Central memory CD8-positive, alpha-beta T cell (primary cell): ENCODE measurements around the gene CERS4.
"Not testable (repeated sequence)": the region's sequence is repeated elsewhere in the genome, so short reads cannot be mapped to it uniquely, and the experiment has no call there.

Experiments used
- ATAC-seq: fragments of 150-1000 bp; cut with Tn5 transposase; replicated peaks from 2 replicates; pipeline ENCODE4 v1.10.0; 2022; ENCODE audit warnings: mild to moderate bottlenecking, moderate FRiP score, moderate number of reproducible peaks; ENCODE audit not compliant: poor library complexity, severe bottlenecking; ENCODE audit errors: extremely low read depth
- DNase-seq, 2 donors: peaks; one replicate each; pipeline ENCODE4 v3.0.0; 2021; ENCODE audit warnings: low spot score in 2 of 2
- H3K27ac Mint-ChIP-seq: one replicate; pipeline ENCODE4 v1.8.0; 2022; ENCODE audit warnings: low read depth, mild to moderate bottlenecking, moderate library complexity, mixed read lengths
- H3K27me3 Mint-ChIP-seq: one replicate; pipeline ENCODE4 v1.8.0; 2022; ENCODE audit warnings: mixed read lengths
- H3K36me3 Mint-ChIP-seq: one replicate; pipeline ENCODE4 v1.8.0; 2022; ENCODE audit warnings: mild to moderate bottlenecking, moderate library complexity, mixed read lengths; ENCODE audit not compliant: insufficient read depth
- H3K4me1 Mint-ChIP-seq: one replicate; pipeline ENCODE4 v1.8.0; 2022; ENCODE audit warnings: mixed read lengths
- H3K4me3 Mint-ChIP-seq: one replicate; pipeline ENCODE4 v1.8.0; 2022; ENCODE audit warnings: mild to moderate bottlenecking, moderate library complexity, mixed read lengths
- H3K9me3 Mint-ChIP-seq: one replicate; pipeline ENCODE4 v1.8.0; 2022; ENCODE audit warnings: mixed read lengths

CERS4 gene

DNA sequence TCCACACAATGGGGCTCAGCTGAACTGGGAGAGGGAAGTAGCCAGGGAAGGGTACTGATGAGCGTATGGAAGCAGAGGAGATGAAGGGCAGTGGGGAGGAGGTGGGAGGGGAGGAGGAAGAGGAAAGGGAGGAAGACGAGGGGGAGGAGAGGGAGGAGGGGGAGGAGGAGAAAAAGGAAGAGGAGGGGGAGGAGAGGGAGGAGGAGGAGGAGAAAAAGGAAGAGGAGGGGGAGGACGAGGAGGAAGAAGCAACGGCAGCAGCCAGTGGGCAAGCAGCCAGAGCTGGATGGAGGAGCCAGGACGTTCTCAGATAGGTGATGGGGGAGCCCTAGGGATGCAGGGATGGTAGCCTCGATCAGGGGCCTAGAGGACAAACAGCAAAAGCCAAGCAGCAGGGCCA is 5.6 kb downstream of the CERS4 start:
- no peak overlapping the region for H3K4me3 Mint-ChIP-seq
- peak overlapping the region; percentile 14 for H3K27ac Mint-ChIP-seq
- no peak for ATAC-seq
- H3K36me3 Mint-ChIP-seq, result peaks cover 11% of the 10 kb centered on the region
- no peaks in the 10 kb centered on the region for H3K27me3 Mint-ChIP-seq
- H3K4me1 Mint-ChIP-seq, result peaks cover 42% of the 10 kb centered on the region
- DNase-seq, result no peak
- no peaks in the 10 kb centered on the region for H3K9me3 Mint-ChIP-seq

DNA sequence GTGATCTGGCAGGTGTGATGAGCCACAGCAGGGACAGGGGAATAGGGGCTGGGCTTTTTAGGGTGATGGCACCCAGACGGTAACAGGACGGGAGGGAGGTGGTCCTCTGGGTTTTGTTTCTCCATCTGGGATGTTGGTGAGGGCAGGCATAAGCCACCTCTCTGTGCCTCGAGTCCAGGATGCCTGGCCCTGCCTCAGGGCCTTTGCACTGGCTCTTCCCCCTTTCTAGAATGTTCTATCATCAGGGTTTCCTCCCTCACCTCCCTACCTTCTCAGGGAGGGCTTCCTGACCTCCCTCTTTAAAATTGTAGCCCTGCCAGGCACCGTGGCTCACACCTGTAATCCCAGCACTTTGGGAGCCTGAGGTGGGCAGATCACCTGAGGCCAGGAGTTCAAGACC is 6.6 kb downstream of the CERS4 start:
- peak overlapping the region; percentile 51 for H3K27ac Mint-ChIP-seq
- ATAC-seq (no peak), DNase-seq (no peak)
- no peaks in the 10 kb centered on the region for H3K9me3 Mint-ChIP-seq
- H3K36me3 Mint-ChIP-seq, result peaks cover 8% of the 10 kb centered on the region
- H3K4me1 Mint-ChIP-seq, result peaks cover 34% of the 10 kb centered on the region
- H3K27me3 Mint-ChIP-seq, result no peaks in the 10 kb centered on the region
- no peak overlapping the region for H3K4me3 Mint-ChIP-seq

DNA sequence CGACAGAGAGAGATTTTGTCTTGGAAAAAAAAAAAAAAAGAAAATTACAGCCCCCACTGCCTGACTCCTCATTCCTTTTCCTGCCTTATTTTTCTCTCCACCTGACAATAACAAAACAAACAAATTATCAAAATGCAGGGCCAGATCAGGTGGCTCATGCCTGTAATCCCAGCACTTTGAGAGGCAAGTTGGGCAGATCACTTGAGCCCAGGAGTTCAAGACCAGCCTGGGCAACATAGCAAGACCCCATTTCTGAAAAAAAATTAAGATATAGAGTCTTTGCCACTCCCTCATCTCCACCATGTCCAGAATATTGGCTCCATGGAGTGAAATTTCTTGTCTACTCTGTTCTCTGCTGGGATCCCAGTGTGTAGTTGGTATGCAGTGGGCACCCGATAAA is 7.2 kb downstream of the CERS4 start:
- peaks cover 7% of the 10 kb centered on the region for H3K36me3 Mint-ChIP-seq
- no peak overlapping the region for H3K4me3 Mint-ChIP-seq
- no peaks in the 10 kb centered on the region for H3K9me3 Mint-ChIP-seq
- no peak for DNase-seq
- no peaks in the 10 kb centered on the region for H3K27me3 Mint-ChIP-seq
- peaks cover 34% of the 10 kb centered on the region for H3K4me1 Mint-ChIP-seq
- H3K27ac Mint-ChIP-seq, result peak overlapping the region; percentile 74
- no peak for ATAC-seq

DNA sequence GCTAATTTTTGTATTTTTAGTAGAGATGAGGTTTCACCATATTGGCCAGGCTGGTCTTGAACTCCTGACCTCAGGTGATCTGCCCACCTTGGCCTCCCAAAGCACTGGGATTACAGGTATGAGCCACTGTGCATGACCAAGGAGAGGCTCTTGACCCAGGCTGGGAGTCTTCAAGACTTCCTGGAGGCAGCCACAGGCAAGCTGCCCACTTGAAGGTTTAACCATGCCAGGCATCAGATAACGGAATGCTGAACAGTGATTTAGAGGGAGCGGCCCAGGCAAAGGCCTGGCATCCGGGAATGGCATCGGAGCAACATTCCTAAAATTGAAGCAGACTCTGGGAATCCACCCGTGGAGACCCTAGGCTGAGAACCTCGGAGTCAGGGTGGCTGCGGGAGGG is 9.0 kb downstream of the CERS4 start:
- not testable (repeated sequence) for DNase-seq, ATAC-seq, H3K36me3 Mint-ChIP-seq, H3K27ac Mint-ChIP-seq, H3K27me3 Mint-ChIP-seq, H3K4me3 Mint-ChIP-seq, H3K9me3 Mint-ChIP-seq
- peaks cover 21% of the 10 kb centered on the region for H3K4me1 Mint-ChIP-seq

DNA sequence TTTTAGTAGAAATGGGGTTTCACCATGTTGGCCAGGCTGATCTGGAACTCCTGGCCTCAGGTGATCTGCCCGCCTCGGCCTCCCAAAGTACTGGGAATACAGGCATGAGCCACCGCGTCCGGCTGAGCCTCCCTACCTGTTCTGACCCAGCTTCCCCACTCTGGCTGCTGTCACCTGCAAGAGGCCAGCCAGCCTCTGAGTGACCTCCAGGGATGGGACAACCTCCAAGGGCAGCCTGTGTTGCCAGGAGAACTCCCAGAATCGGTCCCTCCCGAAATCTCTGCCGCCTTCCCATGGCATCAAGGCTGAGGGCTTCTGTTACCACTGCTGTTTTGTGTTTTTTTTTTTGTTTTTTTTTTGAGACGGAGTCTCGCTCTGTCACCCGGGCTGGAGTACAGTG is 11.3 kb downstream of the CERS4 start:
- no peak overlapping the region for H3K4me3 Mint-ChIP-seq
- no peak for DNase-seq
- H3K9me3 Mint-ChIP-seq, result no peaks in the 10 kb centered on the region
- ATAC-seq, result no peak
- peaks cover 18% of the 10 kb centered on the region for H3K4me1 Mint-ChIP-seq
- H3K27me3 Mint-ChIP-seq, result no peaks in the 10 kb centered on the region
- peaks cover 8% of the 10 kb centered on the region for H3K36me3 Mint-ChIP-seq
- H3K27ac Mint-ChIP-seq, result no peak overlapping the region

DNA sequence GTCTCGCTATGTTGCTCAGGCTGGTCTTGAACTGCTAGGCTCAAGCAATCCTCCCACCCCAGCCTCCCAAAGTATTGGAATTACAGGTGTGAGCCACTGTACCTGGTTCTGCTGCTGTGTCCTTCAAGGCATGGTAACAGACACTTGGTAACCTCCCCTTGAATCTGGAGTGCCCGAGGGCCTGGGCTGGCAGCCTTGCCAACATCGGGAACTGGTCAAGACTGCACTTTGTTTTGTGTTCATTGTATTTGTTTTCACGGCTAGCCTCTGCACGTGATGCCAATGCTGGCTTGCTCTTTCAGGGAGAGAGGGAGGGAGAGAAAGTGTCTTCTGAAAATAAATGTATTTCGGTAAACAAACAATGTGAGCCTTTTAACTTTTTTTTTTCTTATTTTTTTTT is 12.0 kb downstream of the CERS4 start:
- Mint-ChIP-seq H3K36me3 (peaks cover 8% of the 10 kb centered on the region), H3K9me3 (no peaks in the 10 kb centered on the region), H3K27ac (no peak overlapping the region), H3K4me3 (no peak overlapping the region), H3K27me3 (no peaks in the 10 kb centered on the region), H3K4me1 (peaks cover 18% of the 10 kb centered on the region)
- DNase-seq, result no peak
- no peak for ATAC-seq

DNA sequence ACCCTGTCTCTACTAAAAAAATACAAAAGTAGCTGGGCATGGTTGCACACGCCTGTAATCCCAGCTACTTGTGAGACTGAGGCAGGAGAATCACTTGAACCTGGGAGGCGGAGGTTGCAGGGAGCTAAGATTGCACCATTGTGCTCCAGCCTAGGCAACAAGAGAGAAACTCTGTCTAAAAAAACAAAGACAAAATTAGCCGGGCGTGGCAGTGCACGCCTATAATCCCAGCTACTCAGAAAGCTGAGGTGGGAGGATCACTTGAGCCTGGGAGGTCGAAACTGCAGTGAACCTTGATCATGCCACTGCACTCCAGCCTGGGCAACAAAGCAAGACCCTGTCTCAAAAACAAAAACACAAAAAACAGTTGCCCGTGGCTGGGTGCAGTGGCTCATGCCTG is 14.3 kb downstream of the CERS4 start:
- not testable (repeated sequence) for H3K4me3 Mint-ChIP-seq, DNase-seq, H3K27ac Mint-ChIP-seq, H3K9me3 Mint-ChIP-seq, H3K27me3 Mint-ChIP-seq, ATAC-seq, H3K36me3 Mint-ChIP-seq
- H3K4me1 Mint-ChIP-seq, result peaks cover 15% of the 10 kb centered on the region

DNA sequence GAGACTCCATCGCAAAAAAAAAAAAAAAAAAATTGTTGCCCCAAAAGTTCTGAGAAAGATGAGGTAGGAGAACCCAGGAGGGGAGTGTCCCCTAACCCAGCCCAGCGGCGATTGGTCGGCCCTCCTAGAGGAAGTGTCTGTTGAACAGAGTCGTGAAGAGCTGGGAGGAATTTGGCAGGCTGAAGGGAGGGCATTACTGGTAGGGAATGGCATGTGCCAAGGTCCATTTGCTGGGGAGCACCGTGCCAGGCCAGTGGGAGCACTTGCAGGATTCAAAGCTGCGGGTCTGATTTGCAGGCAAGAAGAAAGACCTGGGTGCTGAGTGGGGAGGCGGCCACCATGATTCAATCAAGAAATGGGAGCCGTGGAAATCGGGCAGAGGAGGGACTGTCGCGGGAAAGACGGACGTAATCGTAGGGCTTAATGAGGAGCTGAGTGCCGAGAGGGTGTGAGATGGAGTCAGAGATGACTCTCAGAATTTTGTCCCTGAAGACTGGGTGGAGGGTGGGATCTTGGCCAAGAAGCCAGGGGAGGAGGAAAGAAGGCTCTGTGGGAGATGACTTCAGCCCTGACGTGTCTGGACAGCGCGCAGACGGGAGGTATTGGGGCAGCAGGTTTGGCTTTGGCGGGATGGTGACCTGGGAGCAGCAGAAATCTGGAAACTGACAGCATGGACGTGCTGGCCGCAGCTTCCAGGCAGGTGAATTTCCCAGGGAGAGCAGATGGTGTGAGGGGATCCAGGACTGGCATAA is 15.4 kb downstream of the CERS4 start:
- ATAC-seq (no peak), DNase-seq (no peak)
- Mint-ChIP-seq H3K9me3 (no peaks in the 10 kb centered on the region), H3K36me3 (peaks cover 8% of the 10 kb centered on the region), H3K27ac (peak overlapping the region; percentile 73), H3K27me3 (no peaks in the 10 kb centered on the region), H3K4me1 (peaks cover 15% of the 10 kb centered on the region), H3K4me3 (no peak overlapping the region)

DNA sequence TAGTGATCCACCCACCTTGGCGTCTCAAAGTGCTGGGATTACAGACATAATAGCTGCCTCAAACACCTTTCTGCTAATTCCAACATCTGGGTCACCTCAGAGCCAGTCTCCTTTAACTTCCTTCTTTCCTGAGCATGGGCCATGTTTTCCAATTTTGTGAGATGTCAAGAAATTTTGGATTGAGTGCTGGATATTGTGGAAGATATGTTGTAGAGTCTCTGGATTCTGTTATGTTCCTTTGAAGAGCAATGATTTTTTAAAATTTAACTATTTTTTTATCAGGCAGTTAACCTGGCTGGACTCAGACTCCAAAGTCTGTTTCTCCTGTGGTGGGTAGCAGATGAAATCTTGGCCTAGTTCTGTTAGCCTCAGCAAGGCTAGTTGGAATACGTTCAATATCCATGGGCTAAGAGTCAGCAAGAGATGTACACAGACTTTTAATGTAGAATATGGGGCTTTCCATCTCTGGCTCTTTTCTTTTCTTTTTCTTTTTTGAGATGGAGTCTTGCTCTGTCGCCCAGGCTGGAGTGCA is 22.0 kb downstream of the CERS4 start:
- Mint-ChIP-seq H3K9me3 (no peaks in the 10 kb centered on the region), H3K27ac (no peak overlapping the region), H3K36me3 (peaks cover 8% of the 10 kb centered on the region), H3K27me3 (no peaks in the 10 kb centered on the region), H3K4me3 (no peak overlapping the region), H3K4me1 (peaks cover 6% of the 10 kb centered on the region)
- DNase-seq, result no peak
- ATAC-seq, result no peak

DNA sequence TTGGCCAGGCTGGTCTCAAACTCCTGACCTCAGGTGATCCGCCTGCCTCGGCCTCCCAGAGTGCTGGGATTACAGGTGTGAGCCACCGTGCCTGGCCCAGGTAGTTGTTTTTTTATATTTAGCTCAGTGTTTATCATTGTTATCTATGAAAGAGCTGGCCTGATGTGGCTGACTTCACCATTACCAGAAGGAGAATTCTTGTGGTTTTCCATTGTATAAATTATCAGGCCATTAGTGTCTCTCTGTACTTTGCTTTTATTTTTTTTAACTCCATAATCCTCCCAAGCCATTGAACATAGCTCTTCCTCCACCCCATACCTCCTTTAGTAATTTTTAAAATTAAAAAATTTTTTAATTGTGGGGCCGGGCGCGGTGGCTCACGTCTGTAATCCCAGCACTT is 24.2 kb downstream of the CERS4 start:
- H3K4me3 Mint-ChIP-seq, result no peak overlapping the region
- no peaks in the 10 kb centered on the region for H3K9me3 Mint-ChIP-seq
- H3K27ac Mint-ChIP-seq, result no peak overlapping the region
- peaks cover 6% of the 10 kb centered on the region for H3K36me3 Mint-ChIP-seq
- peaks cover 7% of the 10 kb centered on the region for H3K4me1 Mint-ChIP-seq
- ATAC-seq (no peak), DNase-seq (no peak)
- no peaks in the 10 kb centered on the region for H3K27me3 Mint-ChIP-seq

DNA sequence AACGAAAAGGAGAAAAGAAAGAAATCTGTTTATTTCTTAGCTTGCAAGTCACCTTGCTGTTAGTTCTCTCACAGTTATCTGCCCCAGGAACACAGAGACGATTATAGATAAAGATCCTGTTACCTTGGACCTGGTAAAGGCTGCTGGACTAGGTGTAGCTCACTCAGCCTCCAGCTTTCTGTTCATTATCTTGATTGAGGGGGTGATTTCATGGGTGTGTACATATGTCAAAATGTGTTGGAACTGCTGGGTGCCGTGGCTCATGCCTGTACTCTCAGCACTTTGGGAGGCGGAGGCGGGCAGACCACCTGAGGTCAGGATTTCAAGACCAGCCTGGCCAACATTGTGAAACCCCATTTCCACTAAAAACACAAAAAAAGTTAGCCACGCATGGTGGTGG is 27.9 kb downstream of the CERS4 start:
- ATAC-seq (no peak), DNase-seq (no peak)
- no peaks in the 10 kb centered on the region for H3K9me3 Mint-ChIP-seq
- no peaks in the 10 kb centered on the region for H3K27me3 Mint-ChIP-seq
- H3K4me1 Mint-ChIP-seq, result peaks cover 28% of the 10 kb centered on the region
- H3K36me3 Mint-ChIP-seq, result peaks cover 13% of the 10 kb centered on the region
- H3K27ac Mint-ChIP-seq, result no peak overlapping the region
- no peak overlapping the region for H3K4me3 Mint-ChIP-seq

DNA sequence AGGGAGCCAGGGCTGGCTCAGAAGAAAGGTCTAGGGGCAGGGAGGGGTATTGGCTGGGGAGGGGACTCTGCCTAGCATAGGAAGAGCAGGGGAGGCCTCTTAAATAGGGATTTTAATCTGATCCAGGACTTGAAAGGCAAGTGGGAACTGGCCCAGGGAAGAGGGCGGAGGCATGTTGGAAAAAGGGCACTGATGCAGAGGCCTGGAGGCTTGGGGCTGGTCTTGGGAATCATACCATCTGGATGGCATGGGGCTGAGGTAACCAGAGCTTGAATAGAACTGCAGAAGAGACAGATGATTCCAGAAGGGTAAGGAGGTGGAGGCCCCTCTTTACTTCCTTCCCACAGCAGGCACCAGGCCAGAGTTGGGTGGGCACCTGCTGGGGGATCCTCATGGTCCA is 29.1 kb downstream of the CERS4 start:
- Mint-ChIP-seq H3K27me3 (no peaks in the 10 kb centered on the region), H3K36me3 (peaks cover 11% of the 10 kb centered on the region), H3K9me3 (no peaks in the 10 kb centered on the region), H3K27ac (peak overlapping the region; percentile 73), H3K4me3 (no peak overlapping the region), H3K4me1 (peaks cover 31% of the 10 kb centered on the region)
- ATAC-seq, result no peak
- DNase-seq, result no peak

DNA sequence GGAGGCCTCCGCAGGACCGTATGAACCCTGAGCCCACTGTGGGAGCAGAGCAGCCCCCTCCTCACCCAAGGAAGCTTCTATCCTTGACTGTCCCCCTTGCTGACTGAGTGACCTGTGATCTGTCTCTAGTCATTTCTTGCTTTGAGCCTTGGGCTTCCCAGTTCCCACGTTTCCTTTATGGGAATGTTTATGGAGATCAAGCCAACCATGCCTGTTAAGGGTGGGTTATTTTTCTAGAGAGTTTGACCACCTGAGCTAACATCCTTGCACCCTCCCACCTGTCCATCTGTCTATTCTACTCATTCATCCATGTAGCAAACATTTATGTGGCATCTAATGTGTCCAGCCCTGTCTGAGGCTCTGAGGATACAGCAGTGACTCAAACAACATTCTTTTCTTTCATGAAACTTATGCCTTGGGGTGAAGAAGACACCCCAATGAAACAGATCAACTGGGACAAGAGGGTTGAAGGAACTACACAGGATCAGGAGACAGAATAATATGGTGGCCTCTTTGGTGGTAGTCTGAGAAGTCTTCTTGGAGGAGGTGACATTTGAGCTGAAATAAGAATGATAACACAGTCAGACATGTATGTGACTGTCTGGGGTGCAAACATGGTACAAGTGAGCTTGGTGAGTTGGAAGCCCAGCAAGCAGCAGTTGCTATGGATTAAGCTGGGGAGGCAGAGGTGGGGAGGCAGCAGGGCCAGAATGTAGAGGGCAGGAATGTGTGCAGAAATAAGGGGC is 30.5 kb downstream of the CERS4 start:
- Mint-ChIP-seq H3K36me3 (peaks cover 10% of the 10 kb centered on the region), H3K9me3 (no peaks in the 10 kb centered on the region), H3K27ac (peak overlapping the region; percentile 93), H3K27me3 (no peaks in the 10 kb centered on the region), H3K4me3 (peak overlapping the region; percentile 78), H3K4me1 (peaks cover 31% of the 10 kb centered on the region)
- ATAC-seq (no peak), DNase-seq (no peak)
